IPS-20b (cell line): Measurements from ENCODE around the gene TMEM101.
"Not testable (repeated sequence)": the region's sequence is repeated elsewhere in the genome, so short reads cannot be mapped to it uniquely, and the experiment has no call there.

Experiments used
- H3K27ac ChIP-seq: one replicate; pipeline ENCODE4 v1.5.1; 2013; ENCODE audit warnings: low read length
- H3K27me3 ChIP-seq: 2 replicates; pipeline ENCODE4 v1.6.1; 2013; ENCODE audit warnings: mild to moderate bottlenecking, low read length, inconsistent platforms; ENCODE audit not compliant: insufficient read depth
- H3K36me3 ChIP-seq: 2 replicates; pipeline ENCODE4 v1.6.1; 2013; ENCODE audit warnings: low read depth, mild to moderate bottlenecking, inconsistent platforms, low read length, moderate library complexity; ENCODE audit not compliant: insufficient read depth
- H3K4me1 ChIP-seq: 2 replicates; pipeline ENCODE4 v1.6.1; 2013; ENCODE audit warnings: mild to moderate bottlenecking, control low read depth, inconsistent platforms, low read length, moderate library complexity; ENCODE audit not compliant: insufficient read depth
- H3K4me3 ChIP-seq: 2 replicates; pipeline ENCODE4 v1.5.1; 2013; ENCODE audit warnings: mild to moderate bottlenecking, low read length, inconsistent platforms
- H3K9ac ChIP-seq: 2 replicates; pipeline ENCODE4 v1.6.1; 2013; ENCODE audit warnings: low read depth, mild to moderate bottlenecking, inconsistent platforms, low read length, moderate library complexity
- H3K9me3 ChIP-seq: 2 replicates; pipeline ENCODE4 v1.6.1; 2013; ENCODE audit warnings: mild to moderate bottlenecking, low read depth, low read length, inconsistent platforms; ENCODE audit not compliant: insufficient read depth

TMEM101 gene

GRCh38 chr17:43979671-43980070, 35.1 kb downstream of the TMEM101 start:
- no peak overlapping the region for H3K4me3 ChIP-seq
- peaks cover 37% of the 10 kb centered on the region for H3K27me3 ChIP-seq
- no peaks in the 10 kb centered on the region for H3K9me3 ChIP-seq
- no peak overlapping the region for H3K27ac ChIP-seq
- H3K36me3 ChIP-seq = no peaks in the 10 kb centered on the region
- H3K4me1 ChIP-seq = 0 out of 2 replicates have a peak, but pooled peaks cover 2% of the 10 kb centered on the region
- H3K9ac ChIP-seq = no peak overlapping the region

- no peaks in the 10 kb centered on the region for H3K4me1 ChIP-seq
- H3K27me3 ChIP-seq = peaks cover 30% of the 10 kb centered on the region
- no peak overlapping the region for H3K4me3 ChIP-seq
Observed at GRCh38 chr17:43979011-43979410, 35.8 kb downstream of the TMEM101 start.

GRCh38 chr17:43978078-43978477, 36.7 kb downstream of the TMEM101 start:
- Histone ChIP-seq H3K27me3 (peaks cover 21% of the 10 kb centered on the region), H3K4me1 (no peaks in the 10 kb centered on the region), H3K36me3 (no peaks in the 10 kb centered on the region), H3K9ac (no peak overlapping the region), H3K27ac (no peak overlapping the region), H3K4me3 (no peak overlapping the region), H3K9me3 (no peaks in the 10 kb centered on the region)

More at GRCh38 chr17:43979011-43979410, 35.8 kb downstream of the TMEM101 start:
- no peak overlapping the region for H3K9ac ChIP-seq
- H3K9me3 ChIP-seq = no peaks in the 10 kb centered on the region
- no peak overlapping the region for H3K27ac ChIP-seq
- no peaks in the 10 kb centered on the region for H3K36me3 ChIP-seq

GRCh38 chr17:43976963-43977837, 37.6 kb downstream of the TMEM101 start:
- H3K9me3 ChIP-seq = no peaks in the 10 kb centered on the region
- H3K36me3 ChIP-seq = no peaks in the 10 kb centered on the region
- H3K27me3 ChIP-seq = peaks cover 12% of the 10 kb centered on the region
- no peaks in the 10 kb centered on the region for H3K4me1 ChIP-seq
- H3K27ac ChIP-seq = no peak overlapping the region
- H3K9ac ChIP-seq = no peak overlapping the region
- H3K4me3 ChIP-seq = no peak overlapping the region

GRCh38 chr17:43975898-43976297, 38.9 kb downstream of the TMEM101 start:
- Histone ChIP-seq H3K9me3 (no peaks in the 10 kb centered on the region), H3K27ac (no peak overlapping the region), H3K4me3 (no peak overlapping the region), H3K27me3 (peaks cover 3% of the 10 kb centered on the region; the same call in 1 of the 2 replicates), H3K9ac (no peak overlapping the region), H3K36me3 (no peaks in the 10 kb centered on the region), H3K4me1 (no peaks in the 10 kb centered on the region)

GRCh38 chr17:43974382-43975266, 40.1 kb downstream of the TMEM101 start:
- Histone ChIP-seq H3K9ac (no peak overlapping the region), H3K9me3 (no peaks in the 10 kb centered on the region), H3K27me3 (no peaks in the 10 kb centered on the region; the same call in 1 of the 2 replicates), H3K4me3 (no peak overlapping the region), H3K27ac (no peak overlapping the region), H3K4me1 (no peaks in the 10 kb centered on the region), H3K36me3 (no peaks in the 10 kb centered on the region)

GRCh38 chr17:43972444-43973212, 42.1 kb downstream of the TMEM101 start:
- not testable (repeated sequence) for H3K9ac ChIP-seq, H3K4me3 ChIP-seq, H3K27ac ChIP-seq, H3K4me1 ChIP-seq, H3K36me3 ChIP-seq, H3K9me3 ChIP-seq, H3K27me3 ChIP-seq

- H3K4me1 ChIP-seq, H3K36me3 ChIP-seq, H3K4me3 ChIP-seq, H3K9ac ChIP-seq, H3K9me3 ChIP-seq, H3K27ac ChIP-seq, H3K27me3 ChIP-seq: not testable (repeated sequence)
Observed at GRCh38 chr17:43971436-43971835, 43.3 kb downstream of the TMEM101 start.

- Histone ChIP-seq H3K9ac (no peak overlapping the region), H3K36me3 (no peaks in the 10 kb centered on the region), H3K27ac (no peak overlapping the region), H3K4me1 (no peaks in the 10 kb centered on the region), H3K4me3 (no peak overlapping the region), H3K27me3 (peaks cover 4% of the 10 kb centered on the region; the same call in 1 of the 2 replicates), H3K9me3 (no peaks in the 10 kb centered on the region)
Observed at GRCh38 chr17:43970366-43970765, 44.4 kb downstream of the TMEM101 start.

GRCh38 chr17:43967251-43967875, 47.4 kb downstream of the TMEM101 start:
- Histone ChIP-seq H3K27me3 (peaks cover 4% of the 10 kb centered on the region; the same call in 1 of the 2 replicates), H3K4me3 (no peak overlapping the region), H3K27ac (no peak overlapping the region), H3K9ac (no peak overlapping the region), H3K9me3 (no peaks in the 10 kb centered on the region), H3K36me3 (no peaks in the 10 kb centered on the region), H3K4me1 (no peaks in the 10 kb centered on the region)

- Histone ChIP-seq H3K27ac (no peak overlapping the region), H3K9me3 (no peaks in the 10 kb centered on the region)
Observed at GRCh38 chr17:43966276-43966675, 48.5 kb downstream of the TMEM101 start.

More at GRCh38 chr17:43966276-43966675, 48.5 kb downstream of the TMEM101 start:
- Histone ChIP-seq H3K36me3 (no peaks in the 10 kb centered on the region), H3K9ac (no peak overlapping the region), H3K4me3 (no peak overlapping the region), H3K27me3 (peaks cover 4% of the 10 kb centered on the region; the same call in 1 of the 2 replicates), H3K4me1 (no peaks in the 10 kb centered on the region)
